Measurements from ENCODE around the gene MAP7D1. TPM values are rescaled to one million over a fixed set of nuclear protein-coding genes. Genes with fewer than 3 reads are reported as not detected.

MAP7D1 gene
- total and polyA plus RNA-seq, 2 of the 13 experiments (the other 11 are each of a cell fraction or from before 2014, with no cell fraction given), result 5.6 to 7.2 TPM

Small RNAs within 50 kb of the gene (small RNA-seq; reads per million reads assigned to genes)
- gene RN7SL131P (ENCODE audit: insufficient read depth in 2 of 3, insufficient read length in 3 of 3, low read depth in 2 of 3, low replicate concordance in 1 of 3), result 0 reads per million in 3 experiments

Other genes with a start within 250 kb of the MAP7D1 start
- gene AGO3, start 225.1 kb upstream of the MAP7D1 start, total RNA-seq (2016; rRNA removed; fragmentation: Illumina TruSeq; extraction: Trizol), result 21.2 and 23.8 TPM in 2 replicates
- gene AGO3, start 225.1 kb upstream of the MAP7D1 start, polyA plus RNA-seq (2011; rRNA removed), result 18.3 and 27.1 TPM in 2 replicates
- gene TEKT2, start 72.1 kb upstream of the MAP7D1 start, total RNA-seq (2016; rRNA removed; fragmentation: Illumina TruSeq; extraction: Trizol), result 0.31 and 0.35 TPM in 2 replicates
- 0.24 and 0.38 TPM in 2 replicates for gene TEKT2, start 72.1 kb upstream of the MAP7D1 start, polyA plus RNA-seq (2011; rRNA removed)
- 30.6 and 31.7 TPM in 2 replicates for gene ADPRS, start 67.3 kb upstream of the MAP7D1 start, total RNA-seq (2016; rRNA removed; fragmentation: Illumina TruSeq; extraction: Trizol)
- 36.4 and 36.6 TPM in 2 replicates for gene ADPRS, start 67.3 kb upstream of the MAP7D1 start, polyA plus RNA-seq (2011; rRNA removed)
- 0.04 and 0.24 TPM in 2 replicates for gene COL8A2, start 30.9 kb upstream of the MAP7D1 start, total RNA-seq (2016; rRNA removed; fragmentation: Illumina TruSeq; extraction: Trizol)
- gene COL8A2, start 30.9 kb upstream of the MAP7D1 start, polyA plus RNA-seq (2011; rRNA removed), result 0.13 and 0.24 TPM in 2 replicates
- 62.4 and 66.7 TPM in 2 replicates for gene TRAPPC3, start 6.7 kb upstream of the MAP7D1 start, total RNA-seq (2016; rRNA removed; fragmentation: Illumina TruSeq; extraction: Trizol)
- 48.0 and 53.7 TPM in 2 replicates for gene TRAPPC3, start 6.7 kb upstream of the MAP7D1 start, polyA plus RNA-seq (2011; rRNA removed)
- 92.6 and 127 TPM in 2 replicates for gene THRAP3, start 68.3 kb downstream of the MAP7D1 start, total RNA-seq (2016; rRNA removed; fragmentation: Illumina TruSeq; extraction: Trizol)
- 45.0 and 48.3 TPM in 2 replicates for gene THRAP3, start 68.3 kb downstream of the MAP7D1 start, polyA plus RNA-seq (2011; rRNA removed)
- gene SH3D21, start 150.2 kb downstream of the MAP7D1 start, total RNA-seq (2016; rRNA removed; fragmentation: Illumina TruSeq; extraction: Trizol), result 1.4 and 5.1 TPM in 2 replicates
- 8.6 and 8.7 TPM in 2 replicates for gene SH3D21, start 150.2 kb downstream of the MAP7D1 start, polyA plus RNA-seq (2011; rRNA removed)
- 3.8 and 6.6 TPM in 2 replicates for gene EVA1B, start 167.5 kb downstream of the MAP7D1 start, total RNA-seq (2016; rRNA removed; fragmentation: Illumina TruSeq; extraction: Trizol)
- 3.9 and 5.8 TPM in 2 replicates for gene EVA1B, start 167.5 kb downstream of the MAP7D1 start, polyA plus RNA-seq (2011; rRNA removed)
- 33.8 and 40.1 TPM in 2 replicates for gene STK40, start 229.8 kb downstream of the MAP7D1 start, total RNA-seq (2016; rRNA removed; fragmentation: Illumina TruSeq; extraction: Trizol)
- 35.1 and 49.2 TPM in 2 replicates for gene STK40, start 229.8 kb downstream of the MAP7D1 start, polyA plus RNA-seq (2011; rRNA removed)
- gene LSM10, start 241.7 kb downstream of the MAP7D1 start, total RNA-seq (2016; rRNA removed; fragmentation: Illumina TruSeq; extraction: Trizol), result 14.0 and 17.0 TPM in 2 replicates
- gene LSM10, start 241.7 kb downstream of the MAP7D1 start, polyA plus RNA-seq (2011; rRNA removed), result 52.0 and 61.6 TPM in 2 replicates